PC-9 (cell line): ENCODE data around the gene CCDC80. TPM values are rescaled to one million over a fixed set of nuclear protein-coding genes. Genes with fewer than 3 reads are reported as not detected.

Experiments used
- BruUV-seq: library from RNA; stranded (reverse); fragments of 400-500 nt; replicated peaks from 2 replicates; lab custom pipeline; 2021; lab: Mats Ljungman, UMichigan
- CTCF ChIA-PET: fragments of 300-600 bp; sonication (Branson Sonifier 250); formaldehyde crosslinking; loops from one replicate; lab custom pipeline; 2022; ENCODE audit warnings: antibody characterized with exemption; lab: Charles Lee
- POLR2A ChIA-PET: fragments of 300-600 bp; sonication (Branson Sonifier 250); formaldehyde crosslinking; loops from one replicate; lab custom pipeline; 2022; ENCODE audit warnings: antibody characterized with exemption; ENCODE audit not compliant: unreplicated experiment; lab: Charles Lee
- DNase-seq, 2 experiments: peaks; one replicate each; pipeline versions ENCODE4 v3.0.0 to v3.0.0-alpha.2; 2015 to 2022; ENCODE audit warnings: mixed read lengths in 1 of 2
- H2AFZ ChIP-seq: fragments of 200-600 bp; sonication (generic); 2 replicates; pipeline ENCODE4 v1.8.1; 2017; ENCODE audit warnings: antibody characterized with exemption
- H3F3A ChIP-seq: fragments of 200-600 bp; sonication (generic); 2 replicates; pipeline ENCODE4 v1.8.1; 2017; ENCODE audit warnings: antibody characterized with exemption, mild to moderate bottlenecking, low read depth; ENCODE audit not compliant: insufficient read depth
- H3K27ac ChIP-seq: fragments of 200-600 bp; sonication (generic); 2 replicates; pipeline ENCODE4 v1.6.1; 2016; ENCODE audit warnings: mixed run types
- H3K27me3 ChIP-seq: fragments of 200-600 bp; sonication (generic); 2 replicates; pipeline ENCODE4 v1.6.1; 2016; ENCODE audit warnings: low read depth, mixed run types; ENCODE audit not compliant: insufficient read depth
- H3K36me3 ChIP-seq: fragments of 200-600 bp; sonication (generic); 2 replicates; pipeline ENCODE4 v1.6.1; 2016; ENCODE audit warnings: low read depth, mixed run types
- H3K4me1 ChIP-seq: fragments of 200-600 bp; sonication (generic); replicated peaks from 2 replicates; pipeline ENCODE4 v1.6.1; 2016; ENCODE audit warnings: mixed run types; ENCODE audit not compliant: insufficient read depth
- H3K4me2 ChIP-seq: fragments of 200-600 bp; sonication (generic); 2 replicates; pipeline ENCODE4 v1.6.1; 2017; ENCODE audit warnings: mixed run types
- H3K4me3 ChIP-seq: fragments of 200-600 bp; sonication (generic); 2 replicates; pipeline ENCODE4 v1.6.1; 2016; ENCODE audit warnings: mixed run types
- H3K79me2 ChIP-seq: fragments of 200-600 bp; sonication (generic); 2 replicates; pipeline ENCODE4 v1.6.1; 2017; ENCODE audit warnings: low read depth, mixed run types
- H3K9me2 ChIP-seq: fragments of 200-600 bp; sonication (generic); 2 replicates; pipeline ENCODE4 v1.8.1; 2017; ENCODE audit warnings: mild to moderate bottlenecking; ENCODE audit not compliant: insufficient read depth
- H3K9me3 ChIP-seq: fragments of 200-600 bp; sonication (generic); 2 replicates; pipeline ENCODE4 v1.8.1; 2016; ENCODE audit warnings: low read depth; ENCODE audit not compliant: insufficient read depth
- H4K20me1 ChIP-seq: fragments of 200-600 bp; sonication (generic); 2 replicates; pipeline ENCODE4 v1.8.1; 2017; ENCODE audit not compliant: insufficient read depth
- EZH2 ChIP-seq: fragments of 200-600 bp; sonication (generic); IDR thresholded peaks from 2 replicates; pipeline ENCODE4 v1.8.0; 2017; ENCODE audit warnings: antibody characterized with exemption, low read depth
- intact Hi-C: fragments of 100-400 bp; cut with micrococcal nuclease; formaldehyde crosslinking; loops from one replicate; pipeline ENCODE4 v1.10.0; 2022; ENCODE audit not compliant: unreplicated experiment
- total RNA-seq: library from RNA; stranded (reverse); gene quantifications from 2 replicates; pipeline ENCODE4 v1.2.3, GENCODE V29; 2021
- TF ChIP-seq, protein P1 (sequence below): fragments of 200-600 bp; sonication (generic); conservative IDR thresholded peaks from 2 replicates; pipeline ENCODE4 v1.6.1; 2017; ENCODE audit warnings: mixed run types, antibody characterized with exemption, mild to moderate bottlenecking, moderate library complexity

CCDC80 gene
- total RNA-seq, 1 experiment from 2014 or later: 162 TPM

DNA sequence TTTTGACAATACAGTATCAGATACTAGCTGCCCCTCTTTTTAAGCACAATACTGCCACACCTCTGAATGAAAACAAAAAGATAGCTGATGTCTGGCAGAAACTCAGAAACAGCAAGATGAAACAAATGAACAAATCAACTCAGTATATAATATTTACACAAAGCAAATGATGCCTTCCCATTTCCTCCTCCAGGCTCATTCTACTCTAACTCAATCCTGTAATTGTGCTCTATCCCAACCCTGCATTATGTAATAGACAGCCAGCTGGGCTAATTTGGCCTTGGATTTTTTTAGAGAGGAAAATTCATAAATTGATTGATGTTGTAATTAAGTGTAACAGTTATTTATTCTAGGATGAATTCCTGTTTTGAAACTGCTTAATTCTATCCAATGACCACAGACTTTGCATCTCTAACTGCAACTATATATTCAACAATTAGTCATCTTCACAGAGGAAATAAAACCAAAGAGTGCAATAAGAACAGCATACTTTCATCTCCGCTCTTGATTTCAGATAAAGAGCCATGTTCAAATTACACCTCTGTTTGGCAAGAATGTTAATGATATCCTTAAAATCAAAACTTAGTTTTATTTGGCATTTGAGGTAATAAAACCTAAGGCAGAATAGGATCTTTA lies 85.3 kb downstream of the CCDC80 start:
- Histone ChIP-seq H4K20me1 (peaks cover 14% of the 10 kb centered on the region; the same call in 1 of the 2 replicates), H3K79me2 (peaks cover 74% of the 10 kb centered on the region), H3K9me2 (no peaks in the 10 kb centered on the region), H3F3A (no peaks in the 10 kb centered on the region; the same call in 1 of the 2 replicates), H3K4me3 (no peak overlapping the region), H3K27me3 (no peaks in the 10 kb centered on the region), H3K4me2 (no peak overlapping the region), H3K4me1 (peaks cover 18% of the 10 kb centered on the region), H3K36me3 (no peaks in the 10 kb centered on the region), H2AFZ (no peak overlapping the region), H3K27ac (no peak overlapping the region), H3K9me3 (no peaks in the 10 kb centered on the region)
- ChIA-PET POLR2A (no interaction called here), CTCF (no interaction called here)
- no peak for TF ChIP-seq EZH2
- TF ChIP-seq, protein P1, sequence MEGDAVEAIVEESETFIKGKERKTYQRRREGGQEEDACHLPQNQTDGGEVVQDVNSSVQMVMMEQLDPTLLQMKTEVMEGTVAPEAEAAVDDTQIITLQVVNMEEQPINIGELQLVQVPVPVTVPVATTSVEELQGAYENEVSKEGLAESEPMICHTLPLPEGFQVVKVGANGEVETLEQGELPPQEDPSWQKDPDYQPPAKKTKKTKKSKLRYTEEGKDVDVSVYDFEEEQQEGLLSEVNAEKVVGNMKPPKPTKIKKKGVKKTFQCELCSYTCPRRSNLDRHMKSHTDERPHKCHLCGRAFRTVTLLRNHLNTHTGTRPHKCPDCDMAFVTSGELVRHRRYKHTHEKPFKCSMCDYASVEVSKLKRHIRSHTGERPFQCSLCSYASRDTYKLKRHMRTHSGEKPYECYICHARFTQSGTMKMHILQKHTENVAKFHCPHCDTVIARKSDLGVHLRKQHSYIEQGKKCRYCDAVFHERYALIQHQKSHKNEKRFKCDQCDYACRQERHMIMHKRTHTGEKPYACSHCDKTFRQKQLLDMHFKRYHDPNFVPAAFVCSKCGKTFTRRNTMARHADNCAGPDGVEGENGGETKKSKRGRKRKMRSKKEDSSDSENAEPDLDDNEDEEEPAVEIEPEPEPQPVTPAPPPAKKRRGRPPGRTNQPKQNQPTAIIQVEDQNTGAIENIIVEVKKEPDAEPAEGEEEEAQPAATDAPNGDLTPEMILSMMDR: no peak
- DNase-seq: no peak
- no TSS peak for BruUV-seq
- intact Hi-C loops: no loop called here

DNA sequence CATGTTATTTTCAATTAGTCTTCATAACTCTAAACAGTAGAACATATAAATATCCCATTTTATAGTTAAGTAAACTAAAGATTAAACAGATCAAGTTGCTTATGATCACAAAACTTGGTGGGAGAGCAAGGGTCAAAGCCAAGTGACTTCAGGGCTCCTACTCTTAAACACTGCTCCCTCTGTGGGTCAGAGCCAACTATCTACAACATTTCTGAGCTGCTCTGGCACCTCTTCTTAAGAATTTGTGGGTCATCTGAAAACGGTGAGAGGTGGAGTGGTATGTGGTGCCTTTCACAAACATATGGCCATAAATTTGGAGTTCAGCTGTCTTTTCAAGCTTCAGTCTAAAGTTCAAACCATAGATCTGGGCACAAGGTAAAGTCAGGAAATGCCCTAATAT lies 90.1 kb downstream of the CCDC80 start:
- TF ChIP-seq, protein P1: no peak
- TF ChIP-seq EZH2: no peak
- no peak overlapping the region for H3K4me3 ChIP-seq
- POLR2A ChIA-PET: no interaction called here
- H4K20me1 ChIP-seq: peaks cover 6% of the 10 kb centered on the region; the same call in 1 of the 2 replicates
- H3K27ac ChIP-seq: no peak overlapping the region
- H3K27me3 ChIP-seq: no peaks in the 10 kb centered on the region
- no peak overlapping the region for H3K4me2 ChIP-seq
- BruUV-seq: no TSS peak
- CTCF ChIA-PET: interaction anchor here (0.6 kb wide), 1 partner anchor 230 kb away, joined by 3 read pairs; no protein-coding TSS in a partner anchor
- peaks cover 15% of the 10 kb centered on the region; the same call in 1 of the 2 replicates for H3K36me3 ChIP-seq
- intact Hi-C loops: no loop called here
- no peaks in the 10 kb centered on the region; the same call in 1 of the 2 replicates for H3F3A ChIP-seq
- H3K4me1 ChIP-seq: no peaks in the 10 kb centered on the region
- no peaks in the 10 kb centered on the region for H3K9me2 ChIP-seq
- no peak for DNase-seq
- no peak overlapping the region for H2AFZ ChIP-seq
- H3K9me3 ChIP-seq: no peaks in the 10 kb centered on the region
- peaks cover 33% of the 10 kb centered on the region for H3K79me2 ChIP-seq

Other genes starting within 250 kb of the CCDC80 start
- gene BTLA, start 141.7 kb downstream of the CCDC80 start, total RNA-seq: not detected in 2 replicates
- 66.8 and 68.9 TPM in 2 replicates for gene ATG3, start 79.2 kb downstream of the CCDC80 start, total RNA-seq
- 24.2 and 35.7 TPM in 2 replicates for gene SLC35A5, start 79.1 kb downstream of the CCDC80 start, total RNA-seq
- gene CD200R1L, start 205.7 kb upstream of the CCDC80 start, total RNA-seq: 0.37 TPM in 1 of 2 replicates, not detected in the other